Left renal cortex interstitium (tissue), 4 donors: ENCODE results near the gene CNTNAP2. TPM values are rescaled to one million over a fixed set of nuclear protein-coding genes. Genes with fewer than 3 reads are reported as not detected.

Source experiments
- DNase-seq, 4 donors: peaks; one replicate each; pipeline ENCODE4 v3.0.0-alpha.2; 2013; ENCODE audit warnings: low read depth in 4 of 4, low spot score in 2 of 4, missing footprints in 1 of 4
- polyA plus RNA-seq, 4 donors: library from polyadenylated mRNA; unstranded; fragments of 120-200 nt; gene quantifications; one replicate each; pipeline ENCODE4 v1.2.1, GENCODE V29; 2013; ENCODE audit not compliant: insufficient read length in 4 of 4

CNTNAP2 gene
- polyA plus RNA-seq, 4 donors = 22.3 to 27.6 (median 27.1) TPM

- DNase-seq = no peak
Observed at GRCh38 chr7:148185041-148185440, 2068.4 kb downstream of the CNTNAP2 start.

GRCh38 chr7:148187471-148187870 lies 2070.9 kb downstream of the CNTNAP2 start:
- no peak for DNase-seq

GRCh38 chr7:148191391-148192065 lies 2074.9 kb downstream of the CNTNAP2 start:
- DNase-seq = no peak

- no peak for DNase-seq
Observed at GRCh38 chr7:148192491-148192890, 2075.9 kb downstream of the CNTNAP2 start.

GRCh38 chr7:148201992-148202391 lies 2085.4 kb downstream of the CNTNAP2 start:
- DNase-seq = no peak

- DNase-seq = no peak
Observed at GRCh38 chr7:148204639-148205304, 2088.2 kb downstream of the CNTNAP2 start.

GRCh38 chr7:148209643-148210190 lies 2093.1 kb downstream of the CNTNAP2 start:
- no peak for DNase-seq

- peak in 1 of 4 donors; percentile 40 for DNase-seq
Observed at GRCh38 chr7:148210804-148211325, 2094.3 kb downstream of the CNTNAP2 start.

GRCh38 chr7:148211740-148212151 lies 2095.1 kb downstream of the CNTNAP2 start:
- DNase-seq = no peak

- DNase-seq = no peak
Observed at GRCh38 chr7:148212731-148213130, 2096.1 kb downstream of the CNTNAP2 start.

- DNase-seq = no peak
Observed at GRCh38 chr7:148214101-148214500, 2097.5 kb downstream of the CNTNAP2 start.

- no peak for DNase-seq
Observed at GRCh38 chr7:148218603-148219002, 2102.0 kb downstream of the CNTNAP2 start.

- DNase-seq = no peak
Observed at GRCh38 chr7:148222721-148223120, 2106.1 kb downstream of the CNTNAP2 start.

- no peak for DNase-seq
Observed at GRCh38 chr7:148223160-148223559, 2106.6 kb downstream of the CNTNAP2 start.

- DNase-seq = no peak
Observed at GRCh38 chr7:148223738-148224137, 2107.1 kb downstream of the CNTNAP2 start.

GRCh38 chr7:148230296-148230695 lies 2113.7 kb downstream of the CNTNAP2 start:
- DNase-seq = no peak

- DNase-seq = no peak
Observed at GRCh38 chr7:148230883-148231282, 2114.3 kb downstream of the CNTNAP2 start.

- no peak for DNase-seq
Observed at GRCh38 chr7:148232784-148233183, 2116.2 kb downstream of the CNTNAP2 start.

- no peak for DNase-seq
Observed at GRCh38 chr7:148234715-148235114, 2118.1 kb downstream of the CNTNAP2 start.

GRCh38 chr7:148238761-148239325 lies 2122.2 kb downstream of the CNTNAP2 start:
- DNase-seq = no peak

- DNase-seq = peak in 1 of 4 donors; percentile 75
Observed at GRCh38 chr7:148241700-148242293, 2125.2 kb downstream of the CNTNAP2 start.
